Ecto neural progenitor cell (in vitro differentiated cells): ENCODE data around the gene SZT2.

Experiments
- DNase-seq: peaks from one replicate; pipeline ENCODE4 v3.0.0-alpha.2; 2018; ENCODE audit warnings: low spot score

SZT2 gene

DNA sequence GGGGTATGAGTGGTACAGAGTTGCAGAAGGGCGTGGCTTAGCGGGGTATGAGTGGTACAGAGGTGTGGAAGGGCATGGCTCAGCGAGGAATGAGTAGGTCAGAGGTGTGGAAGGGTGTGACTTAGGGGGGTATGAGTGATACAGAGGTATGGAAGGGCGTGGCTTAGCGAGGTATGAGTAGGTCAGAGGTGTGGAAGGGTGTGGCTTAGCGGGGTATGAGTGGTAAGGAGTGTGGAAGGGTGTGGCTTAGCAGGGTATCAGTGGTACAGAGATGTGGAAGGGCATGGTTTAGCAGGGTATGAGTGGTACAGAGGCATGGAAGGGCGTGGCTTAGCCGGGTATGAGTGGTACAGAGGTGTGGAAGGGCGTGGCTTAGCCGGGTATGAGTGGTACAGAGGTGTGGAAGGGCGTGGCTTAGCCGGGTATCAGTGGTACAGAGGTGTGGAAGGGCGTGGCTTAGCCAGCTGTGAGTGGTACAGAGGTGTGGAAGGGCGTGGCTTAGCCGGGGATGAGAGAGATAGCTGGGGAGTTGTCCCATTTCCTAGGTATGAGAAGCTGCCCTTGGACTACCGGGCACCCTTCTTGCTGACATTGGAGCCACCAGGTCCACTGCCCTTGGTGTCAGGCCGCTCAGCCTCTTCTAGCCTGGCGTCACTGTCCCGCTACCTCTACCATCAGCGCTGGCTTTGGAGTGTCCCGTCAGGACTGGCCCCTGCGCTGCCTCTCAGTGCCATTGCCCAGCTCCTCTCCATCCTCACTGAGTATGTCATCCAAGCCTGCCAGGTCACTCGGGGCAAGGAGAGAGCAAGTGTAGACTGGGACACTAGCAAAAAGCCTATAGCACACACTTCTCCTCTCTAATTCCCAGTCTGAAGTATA, 34.2 kb downstream of the SZT2 start:
- no peak for DNase-seq

GRCh38 chr1:43425045-43425444, 35.3 kb downstream of the SZT2 start:
- no peak for DNase-seq

DNA sequence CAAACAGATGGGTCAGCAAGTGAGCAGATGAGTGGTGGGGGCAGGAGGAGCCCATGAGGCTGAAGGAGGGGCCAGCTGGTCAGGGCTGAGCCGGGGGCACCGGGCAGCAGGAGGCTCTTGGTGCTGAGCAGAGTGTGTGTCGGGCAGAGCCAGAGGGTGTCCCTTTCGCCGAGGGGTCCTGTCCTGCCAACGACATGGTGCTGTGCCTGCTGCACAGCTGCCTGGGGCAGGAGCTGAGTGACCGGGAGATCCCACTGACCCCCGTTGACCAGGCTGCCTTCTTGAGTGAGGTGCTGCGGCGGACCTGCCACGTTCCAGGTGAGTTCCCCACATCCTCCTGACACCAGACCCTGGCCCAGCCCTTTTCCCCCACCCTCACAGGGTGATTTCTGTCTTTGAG, 36.5 kb downstream of the SZT2 start:
- no peak for DNase-seq

DNA sequence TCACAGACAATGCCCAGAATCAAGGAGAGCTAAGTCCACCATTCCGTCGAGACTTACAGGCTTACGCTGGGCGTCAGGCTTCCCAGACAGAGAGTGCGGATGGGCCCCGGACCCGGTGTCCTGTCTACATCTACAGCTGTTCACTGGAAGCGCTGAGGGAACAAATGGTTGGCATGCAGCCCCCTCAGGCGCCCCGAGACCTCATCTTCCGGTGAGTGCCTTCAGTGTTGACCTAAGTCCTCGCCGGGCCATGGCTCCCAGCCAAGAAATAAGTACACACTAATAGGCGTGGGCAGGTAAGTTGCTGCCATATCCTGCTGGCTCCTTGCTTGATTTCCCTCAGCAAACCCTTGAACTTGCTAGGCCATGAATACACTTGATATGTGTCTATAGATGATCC, 37.8 kb downstream of the SZT2 start:
- no peak for DNase-seq

DNA sequence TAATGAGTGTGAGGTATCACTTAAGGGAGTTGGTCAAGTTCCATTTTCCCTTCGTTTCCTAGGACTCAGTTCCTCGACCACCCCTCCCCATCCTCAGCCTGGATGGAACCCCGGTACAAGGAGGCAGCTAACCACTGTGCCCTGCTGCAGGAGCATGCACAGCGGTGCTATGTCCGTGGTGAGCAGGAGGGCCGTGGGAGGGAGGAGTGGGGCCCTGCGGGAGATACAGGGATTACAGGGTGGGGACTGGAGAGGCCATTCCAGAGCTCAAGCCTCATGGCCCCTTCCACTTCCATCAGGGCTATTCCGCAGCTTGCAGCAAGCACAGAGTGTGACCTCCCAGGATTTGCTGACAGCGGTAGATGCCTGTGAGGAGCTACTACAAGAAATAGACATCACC, 38.2 kb downstream of the SZT2 start:
- DNase-seq = no peak

GRCh38 chr1:43430831-43431230, 41.1 kb downstream of the SZT2 start:
- DNase-seq = no peak

- no peak for DNase-seq
Measured at GRCh38 chr1:43431676-43432075, 42.0 kb downstream of the SZT2 start.

- no peak for DNase-seq
Measured at GRCh38 chr1:43432171-43432860, 42.6 kb downstream of the SZT2 start.

DNA sequence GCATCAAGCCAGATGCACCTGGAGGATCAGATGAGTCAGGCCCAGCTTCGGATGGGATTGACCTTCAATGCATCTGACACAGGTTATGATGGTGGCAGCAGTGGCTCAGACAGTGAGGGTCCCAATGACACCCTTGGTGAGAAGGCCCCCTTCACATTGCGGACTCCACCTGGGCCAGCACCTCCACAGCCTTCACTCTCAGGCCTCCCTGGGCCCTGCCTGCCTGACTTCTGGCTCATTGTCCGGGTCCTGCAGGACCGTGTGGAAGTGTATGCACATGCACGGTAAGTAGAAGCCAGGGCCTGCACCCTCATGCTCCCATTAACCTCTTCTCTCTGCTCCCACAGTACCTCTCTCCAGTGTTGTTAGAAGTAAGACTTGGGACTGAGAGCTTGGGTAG, 43.2 kb downstream of the SZT2 start:
- DNase-seq = no peak

GRCh38 chr1:43434256-43434655, 44.6 kb downstream of the SZT2 start:
- DNase-seq = no peak

- peak; percentile 56 for DNase-seq
Measured at GRCh38 chr1:43435146-43436145, 45.7 kb downstream of the SZT2 start.

GRCh38 chr1:43436371-43436770, 46.7 kb downstream of the SZT2 start:
- DNase-seq = no peak

GRCh38 chr1:43437031-43437973, 47.6 kb downstream of the SZT2 start:
- no peak for DNase-seq

- no peak for DNase-seq
Measured at GRCh38 chr1:43438006-43438405, 48.3 kb downstream of the SZT2 start.

- DNase-seq = no peak
Measured at GRCh38 chr1:43438576-43438952, 48.9 kb downstream of the SZT2 start.

GRCh38 chr1:43438953-43439581, 49.4 kb downstream of the SZT2 start:
- DNase-seq = no peak

- DNase-seq = no peak
Measured at GRCh38 chr1:43439781-43440180, 50.1 kb downstream of the SZT2 start.

DNA sequence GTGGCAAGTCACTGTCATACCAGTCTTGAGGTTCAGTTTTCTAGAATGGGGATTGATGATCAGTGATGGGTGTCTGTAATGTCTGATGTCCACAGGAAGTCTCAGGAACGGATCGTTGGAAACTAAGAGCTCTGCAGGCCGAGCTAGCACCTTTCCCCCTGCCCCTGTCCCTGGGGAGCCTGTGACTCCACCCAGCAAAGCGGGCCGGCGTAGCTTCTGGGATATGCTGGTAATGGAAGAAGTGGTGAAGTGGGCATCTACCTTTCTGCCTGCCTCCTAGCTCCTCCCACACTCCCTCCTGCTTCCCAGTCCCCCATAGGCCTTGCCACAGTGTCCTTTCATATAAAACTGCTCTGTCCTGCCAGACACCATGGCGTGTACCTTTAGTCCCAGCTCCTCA, 50.7 kb downstream of the SZT2 start:
- DNase-seq = no peak

DNA sequence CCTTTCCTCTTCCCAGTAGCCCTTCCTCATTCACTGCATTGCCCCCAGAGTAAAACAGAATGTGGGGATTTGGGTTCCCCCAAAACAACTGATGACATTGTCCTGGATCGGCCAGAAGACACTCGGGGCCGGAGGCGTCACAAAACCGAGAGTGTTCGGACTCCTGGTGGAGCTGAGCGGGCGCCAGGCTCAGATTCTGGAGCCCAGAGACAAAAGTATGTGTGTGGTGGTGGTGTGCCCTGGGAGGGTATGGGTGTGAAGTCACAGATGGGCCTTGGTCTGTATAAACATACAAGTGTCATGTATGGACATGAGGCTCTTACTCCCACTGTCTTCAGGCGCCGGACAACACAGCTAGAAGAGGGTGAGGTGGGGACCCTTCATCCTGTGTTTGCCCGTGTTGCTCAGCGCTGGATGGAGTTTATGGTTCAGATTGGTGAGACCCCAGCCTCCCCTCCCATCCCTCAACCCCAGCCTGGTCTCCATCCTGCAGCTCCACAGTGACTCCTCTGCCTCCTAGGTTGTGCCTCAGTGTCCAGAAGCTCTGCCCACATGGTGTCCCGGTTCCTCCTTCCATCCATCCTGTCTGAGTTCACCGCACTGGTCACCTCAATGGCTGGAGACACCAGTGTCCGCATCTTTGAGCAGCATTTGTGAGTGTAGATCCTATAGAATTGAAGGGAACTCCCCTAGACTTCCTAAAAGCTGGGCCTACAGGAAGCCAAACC, 51.6 kb downstream of the SZT2 start:
- no peak for DNase-seq
